DOHH2 (cell line): Measurements from ENCODE around the gene UACA.

Experiments
- EZH2phosphoT487 ChIP-seq: fragments of 200-600 bp; sonication (generic); IDR thresholded peaks from 2 replicates; pipeline ENCODE4 v1.6.1; 2017; ENCODE audit warnings: borderline replicate concordance, mild to moderate bottlenecking, antibody characterized with exemption, low read length, moderate library complexity, mixed read lengths
- TF ChIP-seq, protein P1 (sequence below): fragments of 200-600 bp; sonication (generic); IDR thresholded peaks from one replicate; pipeline ENCODE4 v1.5.1; 2014; ENCODE audit warnings: antibody characterized with exemption, mild to moderate bottlenecking, low read depth, low read length; ENCODE audit not compliant: poor library complexity, severe bottlenecking

DNA sequence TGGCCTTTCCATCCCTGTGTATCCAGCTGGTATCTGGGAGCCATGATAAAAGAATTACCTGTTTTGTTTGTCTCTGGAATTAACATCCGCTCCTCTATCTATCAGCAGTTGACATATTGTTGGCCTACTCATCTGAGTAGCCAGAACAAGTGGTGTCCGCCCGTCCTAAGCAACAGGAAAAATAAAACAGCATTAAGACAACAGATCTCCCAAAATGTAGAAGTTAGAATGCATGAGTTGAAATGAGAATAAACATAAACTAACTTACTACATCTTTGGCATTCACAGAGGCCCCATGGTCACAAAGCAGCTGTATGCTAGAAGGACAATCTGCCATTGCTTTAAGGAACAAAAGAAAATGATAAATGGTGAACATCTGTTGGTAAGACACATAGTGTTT, 75.9 kb downstream of the UACA start:
- TF ChIP-seq EZH2phosphoT487: no peak
- TF ChIP-seq, protein P1, sequence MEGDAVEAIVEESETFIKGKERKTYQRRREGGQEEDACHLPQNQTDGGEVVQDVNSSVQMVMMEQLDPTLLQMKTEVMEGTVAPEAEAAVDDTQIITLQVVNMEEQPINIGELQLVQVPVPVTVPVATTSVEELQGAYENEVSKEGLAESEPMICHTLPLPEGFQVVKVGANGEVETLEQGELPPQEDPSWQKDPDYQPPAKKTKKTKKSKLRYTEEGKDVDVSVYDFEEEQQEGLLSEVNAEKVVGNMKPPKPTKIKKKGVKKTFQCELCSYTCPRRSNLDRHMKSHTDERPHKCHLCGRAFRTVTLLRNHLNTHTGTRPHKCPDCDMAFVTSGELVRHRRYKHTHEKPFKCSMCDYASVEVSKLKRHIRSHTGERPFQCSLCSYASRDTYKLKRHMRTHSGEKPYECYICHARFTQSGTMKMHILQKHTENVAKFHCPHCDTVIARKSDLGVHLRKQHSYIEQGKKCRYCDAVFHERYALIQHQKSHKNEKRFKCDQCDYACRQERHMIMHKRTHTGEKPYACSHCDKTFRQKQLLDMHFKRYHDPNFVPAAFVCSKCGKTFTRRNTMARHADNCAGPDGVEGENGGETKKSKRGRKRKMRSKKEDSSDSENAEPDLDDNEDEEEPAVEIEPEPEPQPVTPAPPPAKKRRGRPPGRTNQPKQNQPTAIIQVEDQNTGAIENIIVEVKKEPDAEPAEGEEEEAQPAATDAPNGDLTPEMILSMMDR: no peak
